Thyroid gland (tissue), 4 donors: ENCODE data around the gene ZNF468.
"Not testable (repeated sequence)": the region's sequence is repeated elsewhere in the genome, so short reads cannot be mapped to it uniquely, and the experiment has no call there.

ENCODE experiments used
- POLR2A ChIP-seq, 2 donors: fragments of 450-650 bp; IDR thresholded peaks; one replicate each; pipeline ENCODE4 v1.6.1; 2017; ENCODE audit warnings: antibody characterized with exemption in 2 of 2, mild to moderate bottlenecking in 2 of 2, moderate library complexity in 1 of 2
- TF ChIP-seq, protein P1 (sequence below), 6 experiments: fragments of 200-600 bp in 3 of 6; fragments of 450-650 bp in 3 of 6; sonication (generic) in 3 of 6; IDR thresholded peaks; one replicate each; pipeline ENCODE4 v1.5.1; 2016 to 2019; ENCODE audit warnings: antibody characterized with exemption in 6 of 6, mild to moderate bottlenecking in 2 of 6, inconsistent platforms in 1 of 6, moderate library complexity in 1 of 6

DNA sequence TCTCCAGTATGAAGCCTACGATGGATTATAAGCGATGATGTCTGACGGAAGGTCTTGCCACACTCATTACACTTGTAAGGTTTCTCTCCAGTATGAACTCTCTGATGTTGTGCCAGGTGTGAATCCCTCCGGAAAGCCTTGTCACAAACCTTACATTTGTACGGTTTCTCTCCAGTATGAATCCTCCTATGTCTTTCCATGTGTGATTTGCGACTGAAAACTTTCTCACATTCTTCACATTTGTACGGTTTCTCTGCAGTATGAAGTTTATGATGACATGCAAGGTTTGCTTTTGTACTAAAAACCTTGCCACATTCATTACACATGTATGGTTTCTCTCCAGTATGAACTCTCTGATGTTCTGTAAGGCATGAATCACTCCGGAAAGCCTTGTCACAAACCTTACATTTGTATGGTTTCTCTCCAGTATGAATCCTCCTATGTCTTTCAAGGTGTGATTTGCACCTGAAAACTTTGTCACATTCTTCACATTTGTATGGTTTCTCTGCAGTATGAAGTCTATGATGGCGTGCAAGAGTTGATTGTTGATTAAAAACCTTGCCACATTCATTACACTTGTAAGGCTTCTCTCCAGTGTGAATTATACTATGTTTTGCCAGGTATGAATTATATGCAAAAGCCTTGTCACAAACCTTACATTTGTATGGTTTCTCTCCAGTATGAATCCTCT is 57.3 kb downstream of the ZNF468 start:
- TF ChIP-seq, protein P1, sequence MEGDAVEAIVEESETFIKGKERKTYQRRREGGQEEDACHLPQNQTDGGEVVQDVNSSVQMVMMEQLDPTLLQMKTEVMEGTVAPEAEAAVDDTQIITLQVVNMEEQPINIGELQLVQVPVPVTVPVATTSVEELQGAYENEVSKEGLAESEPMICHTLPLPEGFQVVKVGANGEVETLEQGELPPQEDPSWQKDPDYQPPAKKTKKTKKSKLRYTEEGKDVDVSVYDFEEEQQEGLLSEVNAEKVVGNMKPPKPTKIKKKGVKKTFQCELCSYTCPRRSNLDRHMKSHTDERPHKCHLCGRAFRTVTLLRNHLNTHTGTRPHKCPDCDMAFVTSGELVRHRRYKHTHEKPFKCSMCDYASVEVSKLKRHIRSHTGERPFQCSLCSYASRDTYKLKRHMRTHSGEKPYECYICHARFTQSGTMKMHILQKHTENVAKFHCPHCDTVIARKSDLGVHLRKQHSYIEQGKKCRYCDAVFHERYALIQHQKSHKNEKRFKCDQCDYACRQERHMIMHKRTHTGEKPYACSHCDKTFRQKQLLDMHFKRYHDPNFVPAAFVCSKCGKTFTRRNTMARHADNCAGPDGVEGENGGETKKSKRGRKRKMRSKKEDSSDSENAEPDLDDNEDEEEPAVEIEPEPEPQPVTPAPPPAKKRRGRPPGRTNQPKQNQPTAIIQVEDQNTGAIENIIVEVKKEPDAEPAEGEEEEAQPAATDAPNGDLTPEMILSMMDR (IDR thresholded peaks at IDR 0.05) = not testable (repeated sequence)
- not testable (repeated sequence) for TF ChIP-seq POLR2A (IDR thresholded peaks at IDR 0.05)
